BLaER1 treated with 17β-estradiol and CSF1 and Interleukin-3, amounts not matched to agents 10 nM and 100 nM (cell line): ENCODE data around the gene OPA1.

Source experiments
- H3K27ac ChIP-seq, 11 experiments: shearing (Covaris generic); formaldehyde crosslinking; 2 replicates each; pipeline ENCODE4 v1.8.1; 2022
- H3K27me3 ChIP-seq, 11 experiments: shearing (Covaris generic); formaldehyde crosslinking; 2 replicates each; pipeline ENCODE4 v1.8.1; 2022
- H3K36me3 ChIP-seq, 11 experiments: shearing (Covaris generic); formaldehyde crosslinking; 2 replicates each; pipeline ENCODE4 v1.8.1; 2022
- H3K4me1 ChIP-seq, 10 experiments: shearing (Covaris generic); formaldehyde crosslinking; 2 replicates each; pipeline ENCODE4 v1.8.1; 2022
- H3K4me2 ChIP-seq, 11 experiments: shearing (Covaris generic); formaldehyde crosslinking; 2 replicates each; pipeline ENCODE4 v1.8.1; 2022
- H3K4me3 ChIP-seq, 10 experiments: shearing (Covaris generic); formaldehyde crosslinking; 2 replicates each; pipeline ENCODE4 v1.8.1; 2022
- H3K9ac ChIP-seq, 11 experiments: shearing (Covaris generic); formaldehyde crosslinking; 2 replicates each; pipeline ENCODE4 v1.8.1; 2022
- H3K9me3 ChIP-seq, 11 experiments: shearing (Covaris generic); formaldehyde crosslinking; replicated peaks in 1 of 11; 2 replicates each; pipeline ENCODE4 v1.8.1; 2022
- H4K20me1 ChIP-seq, 11 experiments: shearing (Covaris generic); formaldehyde crosslinking; 2 replicates each; pipeline ENCODE4 v1.8.1; 2022
- Cebpa-rat ChIP-seq, 11 experiments: shearing (Covaris generic); IDR thresholded peaks; 2 replicates each; pipeline ENCODE4 v1.8.1; 2022

OPA1 gene

GRCh38 chr3:193650585-193650984, 57.6 kb downstream of the OPA1 start:
- Histone ChIP-seq H3K9ac (no peak overlapping the region), H3K4me1 (no peaks in the 10 kb centered on the region), H3K4me2 (no peak overlapping the region), H3K4me3 (no peak overlapping the region), H3K27ac (no peak overlapping the region), H4K20me1 (peaks cover 0 to 5% (median 0%) of the 10 kb centered on the region in 11 experiments; a peak in 1 of 22 replicates), H3K9me3 (no peaks in the 10 kb centered on the region), H3K27me3 (no peaks in the 10 kb centered on the region), H3K36me3 (peaks cover 79 to 97% (median 90%) of the 10 kb centered on the region in 11 experiments)
- TF ChIP-seq Cebpa-rat (IDR thresholded peaks at IDR 0.05) = no peak

DNA sequence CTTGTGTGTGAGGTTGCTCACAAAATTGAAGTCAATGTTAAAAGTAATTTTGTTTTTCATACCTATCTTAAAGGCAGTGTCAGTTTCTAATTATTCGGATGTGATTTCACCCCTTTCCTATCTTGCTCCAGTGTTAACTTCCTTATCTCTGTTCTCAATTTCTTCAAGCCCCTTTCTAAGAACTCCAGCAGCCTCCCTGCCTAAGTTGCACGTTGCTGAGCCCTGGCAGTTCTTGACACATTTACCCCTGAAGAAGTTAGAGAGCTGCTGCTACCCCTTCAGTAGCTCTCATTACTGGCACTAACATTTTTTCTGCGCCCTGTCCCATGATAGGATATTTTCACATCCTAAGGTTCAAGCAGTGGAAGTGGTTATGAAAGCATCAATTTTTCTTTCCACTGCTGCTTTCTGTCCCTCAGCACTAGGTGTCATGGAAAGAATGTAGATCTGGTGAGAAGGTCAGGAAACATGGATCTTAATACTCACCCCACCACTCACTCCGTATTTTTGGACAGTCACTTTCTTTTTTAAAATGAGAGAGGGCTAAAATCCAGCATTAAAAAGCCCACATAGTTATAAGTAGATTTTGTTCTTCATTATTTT, 62.9 kb downstream of the OPA1 start:
- no peak for TF ChIP-seq Cebpa-rat (IDR thresholded peaks at IDR 0.05)
- peaks cover 79 to 97% (median 93%) of the 10 kb centered on the region in 11 experiments for H3K36me3 ChIP-seq
- H3K4me2 ChIP-seq = no peak overlapping the region

DNA sequence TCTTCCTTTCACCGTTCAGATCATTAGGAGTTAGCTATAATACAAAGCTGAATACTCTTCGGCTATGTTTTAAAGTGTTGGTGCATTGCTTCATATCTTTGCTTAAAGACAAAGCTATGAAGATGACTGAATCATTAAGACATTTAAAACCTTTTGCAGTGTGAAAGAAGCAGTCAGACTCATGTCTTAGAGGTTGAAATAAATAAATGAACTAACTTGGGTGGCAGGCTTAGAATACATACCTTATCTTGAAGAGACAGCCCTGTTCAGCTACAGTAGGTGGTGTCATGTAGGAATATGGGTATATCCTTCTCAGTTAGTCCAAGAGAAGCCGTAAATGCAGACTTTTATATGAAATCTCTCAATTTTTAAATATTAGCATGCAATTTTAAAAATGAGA, 63.4 kb downstream of the OPA1 start:
- Histone ChIP-seq H3K36me3 (peaks cover 80 to 97% (median 94%) of the 10 kb centered on the region in 11 experiments), H3K4me1 (peaks cover 0 to 5% (median 0%) of the 10 kb centered on the region in 10 experiments; a peak in 3 of 20 replicates), H3K4me2 (no peak overlapping the region), H3K27ac (no peak overlapping the region), H3K9ac (no peak overlapping the region), H3K4me3 (no peak overlapping the region), H4K20me1 (0 out of 22 replicates have a peak, but pooled peaks cover 0 to 3% (median 0%) of the 10 kb centered on the region in 11 experiments), H3K9me3 (no peaks in the 10 kb centered on the region), H3K27me3 (no peaks in the 10 kb centered on the region)
- no peak for TF ChIP-seq Cebpa-rat (IDR thresholded peaks at IDR 0.05)

More for the DNA sequence above, 62.9 kb downstream of the OPA1 start:
- no peaks in the 10 kb centered on the region for H3K9me3 ChIP-seq
- no peaks in the 10 kb centered on the region for H3K4me1 ChIP-seq
- H3K27me3 ChIP-seq = no peaks in the 10 kb centered on the region
- H3K4me3 ChIP-seq = no peak overlapping the region
- H3K9ac ChIP-seq = no peak overlapping the region
- no peak overlapping the region for H3K27ac ChIP-seq
- H4K20me1 ChIP-seq = 0 out of 22 replicates have a peak, but pooled peaks cover 0 to 1% (median 0%) of the 10 kb centered on the region in 11 experiments

- no peak overlapping the region for H3K9ac ChIP-seq
- H3K36me3 ChIP-seq = peaks cover 79 to 100% (median 95%) of the 10 kb centered on the region in 11 experiments
Observed at GRCh38 chr3:193656878-193657282, 63.9 kb downstream of the OPA1 start.

GRCh38 chr3:193660171-193660570, 67.2 kb downstream of the OPA1 start:
- H3K27ac ChIP-seq = no peak overlapping the region
- H3K4me1 ChIP-seq = peaks cover 0 to 8% (median 0%) of the 10 kb centered on the region in 10 experiments; a peak in 3 of 20 replicates
- TF ChIP-seq Cebpa-rat (IDR thresholded peaks at IDR 0.05) = no peak
- H3K9ac ChIP-seq = no peak overlapping the region
- no peak overlapping the region for H3K4me2 ChIP-seq
- H3K9me3 ChIP-seq = no peaks in the 10 kb centered on the region
- peaks cover 64 to 100% (median 91%) of the 10 kb centered on the region in 11 experiments for H3K36me3 ChIP-seq
- no peaks in the 10 kb centered on the region for H3K27me3 ChIP-seq
- no peak overlapping the region for H3K4me3 ChIP-seq
- 0 out of 22 replicates have a peak, but pooled peaks cover 0 to 3% (median 0%) of the 10 kb centered on the region in 11 experiments for H4K20me1 ChIP-seq

More at GRCh38 chr3:193656878-193657282, 63.9 kb downstream of the OPA1 start:
- peaks cover 0 to 8% (median 0%) of the 10 kb centered on the region in 10 experiments; a peak in 3 of 20 replicates for H3K4me1 ChIP-seq
- no peak for TF ChIP-seq Cebpa-rat (IDR thresholded peaks at IDR 0.05)
- H3K9me3 ChIP-seq = no peaks in the 10 kb centered on the region
- H3K4me2 ChIP-seq = no peak overlapping the region
- no peaks in the 10 kb centered on the region for H3K27me3 ChIP-seq
- H3K4me3 ChIP-seq = no peak overlapping the region
- H3K27ac ChIP-seq = no peak overlapping the region
- H4K20me1 ChIP-seq = 0 out of 22 replicates have a peak, but pooled peaks cover 0 to 3% (median 0%) of the 10 kb centered on the region in 11 experiments

DNA sequence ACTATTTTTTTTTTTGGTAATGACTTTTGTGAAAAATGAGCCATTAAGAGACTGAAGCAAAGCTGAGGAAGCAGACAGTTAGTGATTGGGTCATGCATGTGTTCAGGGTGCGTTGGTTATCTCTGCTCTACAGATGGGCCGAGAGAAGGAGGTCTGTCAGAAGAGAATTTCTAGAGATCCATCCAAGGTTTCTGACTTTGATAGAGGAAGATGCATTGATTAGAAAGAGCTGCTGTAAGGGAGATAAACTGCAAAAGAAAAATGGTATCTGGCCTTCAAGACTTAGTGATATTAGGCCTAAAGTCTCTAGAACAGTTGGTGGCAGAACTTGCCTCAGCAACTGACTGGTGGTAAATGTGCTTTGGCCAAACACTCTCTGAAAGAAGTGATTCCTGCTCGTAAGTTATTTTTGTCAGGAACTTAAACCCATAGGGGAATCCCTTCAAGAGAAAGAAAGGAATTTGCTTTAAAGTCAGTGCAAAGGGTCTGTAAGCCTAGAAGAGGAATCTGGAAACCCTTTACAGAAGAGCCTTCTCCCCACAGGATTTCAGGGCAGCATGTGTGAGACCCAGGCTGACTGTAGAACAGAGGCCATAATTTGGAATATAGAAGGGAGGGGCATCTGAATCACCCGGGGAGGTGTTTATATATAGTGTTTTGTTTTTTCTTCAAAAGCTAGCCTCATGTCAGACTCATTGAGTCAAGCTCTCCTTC, 67.8 kb downstream of the OPA1 start:
- 0 out of 22 replicates have a peak, but pooled peaks cover 0 to 3% (median 0%) of the 10 kb centered on the region in 11 experiments for H4K20me1 ChIP-seq
- peaks cover 60 to 100% (median 87%) of the 10 kb centered on the region in 11 experiments for H3K36me3 ChIP-seq

GRCh38 chr3:193662757-193663322, 69.8 kb downstream of the OPA1 start:
- Histone ChIP-seq H3K4me2 (no peak overlapping the region), H3K27ac (no peak overlapping the region), H3K4me3 (no peak overlapping the region), H3K27me3 (no peaks in the 10 kb centered on the region), H3K9ac (no peak overlapping the region), H3K9me3 (no peaks in the 10 kb centered on the region), H3K36me3 (peaks cover 60 to 100% (median 87%) of the 10 kb centered on the region in 11 experiments), H3K4me1 (peaks cover 0 to 8% (median 0%) of the 10 kb centered on the region in 10 experiments; a peak in 3 of 20 replicates), H4K20me1 (0 out of 22 replicates have a peak, but pooled peaks cover 0 to 3% (median 0%) of the 10 kb centered on the region in 11 experiments)
- no peak for TF ChIP-seq Cebpa-rat (IDR thresholded peaks at IDR 0.05)

More for the DNA sequence above, 67.8 kb downstream of the OPA1 start:
- Histone ChIP-seq H3K4me3 (no peak overlapping the region), H3K9me3 (no peaks in the 10 kb centered on the region), H3K4me2 (no peak overlapping the region), H3K9ac (no peak overlapping the region), H3K27me3 (no peaks in the 10 kb centered on the region), H3K4me1 (peaks cover 0 to 8% (median 0%) of the 10 kb centered on the region in 10 experiments; a peak in 3 of 20 replicates), H3K27ac (no peak overlapping the region)
- no peak for TF ChIP-seq Cebpa-rat (IDR thresholded peaks at IDR 0.05)

GRCh38 chr3:193665370-193665989, 72.5 kb downstream of the OPA1 start:
- no peak overlapping the region for H3K4me2 ChIP-seq
- H3K4me3 ChIP-seq = no peak overlapping the region
- peaks cover 0 to 8% (median 0%) of the 10 kb centered on the region in 10 experiments; a peak in 3 of 20 replicates for H3K4me1 ChIP-seq
- no peaks in the 10 kb centered on the region for H3K9me3 ChIP-seq
- no peak overlapping the region for H3K9ac ChIP-seq
- peaks cover 66 to 100% (median 89%) of the 10 kb centered on the region in 11 experiments for H3K36me3 ChIP-seq
- no peak for TF ChIP-seq Cebpa-rat (IDR thresholded peaks at IDR 0.05)
- peaks cover 0 to 3% (median 0%) of the 10 kb centered on the region in 11 experiments; a peak in 1 of 22 replicates for H4K20me1 ChIP-seq
- H3K27me3 ChIP-seq = no peaks in the 10 kb centered on the region
- H3K27ac ChIP-seq = no peak overlapping the region
